ENCODE data around the gene KRTAP5-1.
"Not testable (repeated sequence)": the region's sequence is repeated elsewhere in the genome, so short reads cannot be mapped to it uniquely, and the experiment has no call there.

KRTAP5-1 gene

DNA sequence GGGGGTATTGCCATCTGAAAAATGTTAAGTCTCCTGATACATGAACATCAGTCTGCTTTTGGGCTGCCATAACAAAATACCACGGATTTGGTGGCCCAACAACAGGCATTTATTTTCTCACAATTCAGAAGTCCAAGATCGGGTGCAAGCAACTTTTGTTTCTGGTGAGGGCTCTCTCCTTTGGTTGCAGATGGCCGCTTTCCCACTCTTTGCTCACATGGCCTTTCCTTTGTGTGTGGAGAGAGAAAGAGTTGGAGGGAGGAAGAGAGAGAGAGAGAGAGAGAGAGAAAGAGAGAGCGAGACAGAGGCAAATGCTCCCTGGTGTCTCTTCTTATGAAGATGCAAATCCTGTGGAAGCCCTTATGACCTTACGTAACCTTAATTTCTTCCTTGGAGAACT is 15.5 kb upstream of the KRTAP5-1 start:
- no peak for FAIRE-seq

DNA sequence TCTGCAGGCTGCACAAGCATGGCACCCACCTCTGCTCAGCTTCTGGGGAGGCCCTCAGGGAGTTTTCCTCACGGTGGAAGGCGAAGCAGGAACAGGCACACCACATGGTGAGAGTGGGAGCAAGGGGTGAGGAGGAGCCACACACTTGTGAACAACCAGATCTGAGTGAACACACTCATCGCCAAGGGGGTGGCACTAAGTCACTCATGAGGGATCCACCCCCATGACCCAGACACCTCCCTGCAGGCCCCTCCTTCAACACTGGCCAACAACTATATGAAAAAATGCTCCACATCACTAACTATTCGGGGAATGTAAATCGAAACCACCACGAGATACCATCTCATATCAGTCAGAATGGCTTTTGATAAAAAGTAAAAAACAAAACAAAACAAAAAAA is 13.7 kb upstream of the KRTAP5-1 start:
- FAIRE-seq, result no peak

DNA sequence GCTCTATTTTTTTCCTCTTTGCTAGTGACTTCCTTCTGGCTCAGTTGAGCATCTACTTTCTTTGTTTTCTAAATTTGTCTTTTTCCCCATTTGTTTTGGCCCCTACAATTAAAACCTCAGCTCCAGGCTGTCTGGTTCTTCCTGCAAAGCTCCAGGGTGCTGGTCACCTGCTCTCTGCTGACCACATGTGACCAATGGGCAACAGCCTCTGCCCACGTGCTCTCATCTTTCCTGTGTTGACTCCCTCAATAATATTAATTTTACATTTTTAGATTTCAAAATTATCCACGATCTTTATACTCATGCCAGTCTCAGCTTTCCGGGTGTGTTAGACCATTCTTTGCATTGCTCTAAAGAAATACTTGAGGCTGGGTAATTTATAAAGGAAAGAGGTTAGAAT is 13.3 kb upstream of the KRTAP5-1 start:
- FAIRE-seq, result not testable (repeated sequence)

DNA sequence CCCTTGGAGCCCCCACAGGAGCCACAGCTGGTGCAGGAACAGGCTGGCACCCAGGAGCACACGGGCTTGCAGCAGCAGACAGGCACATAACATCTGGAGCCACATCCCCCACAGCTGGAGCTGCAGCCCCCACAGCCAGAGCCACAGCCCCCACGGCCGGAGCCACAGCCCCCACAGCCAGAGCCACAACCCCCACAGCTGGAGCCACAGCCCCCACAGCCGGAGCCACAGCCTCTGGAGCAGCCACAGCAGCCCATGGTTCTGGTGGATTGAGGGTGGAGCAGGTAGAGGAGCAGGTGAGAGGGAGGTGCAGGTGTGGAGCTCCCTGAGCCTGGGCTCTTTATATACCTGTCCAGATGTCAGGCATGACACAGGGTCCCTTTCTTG is 12.9 kb upstream of the KRTAP5-1 start, which contains the start of gene KRTAP5-2:
Gene KRTAP5-2, minus strand, starts transcription at position 301 of the 387 bp plus-strand sequence. Its CDS starts 44 bp downstream, at position 257.
- FAIRE-seq, result no peak

DNA sequence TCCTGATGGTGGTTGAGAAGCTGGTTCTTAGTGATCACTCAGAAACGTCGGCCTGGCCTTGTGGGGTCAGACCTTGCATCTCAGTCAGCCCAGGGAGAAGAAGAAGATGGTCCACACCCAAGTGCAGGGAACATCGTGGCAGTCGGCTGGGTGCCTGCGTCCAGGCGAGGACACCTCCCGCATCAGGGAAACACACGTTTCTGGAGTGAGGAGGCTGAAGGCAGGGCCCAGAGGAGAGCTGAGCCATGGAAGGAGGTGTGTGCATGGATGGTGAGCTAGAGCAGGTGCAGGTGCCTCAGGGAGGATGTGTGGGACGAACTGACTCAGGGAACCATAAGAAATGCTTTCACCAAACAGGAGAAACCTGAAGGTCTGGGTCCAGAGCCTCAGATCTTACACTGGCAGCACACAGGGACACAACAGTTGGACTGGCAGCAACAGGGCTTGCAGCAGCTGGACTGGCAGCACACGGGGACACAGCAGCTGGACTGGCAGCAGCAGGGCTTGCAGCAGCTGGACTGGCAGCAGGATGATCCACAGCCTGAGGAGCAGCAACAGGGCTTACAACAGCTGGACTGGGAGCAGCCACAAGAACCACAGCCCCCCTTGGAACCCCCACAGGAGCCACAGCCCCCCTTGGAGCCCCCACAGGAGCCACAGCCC is 12.4 kb upstream of the KRTAP5-1 start:
- FAIRE-seq, result no peak

DNA sequence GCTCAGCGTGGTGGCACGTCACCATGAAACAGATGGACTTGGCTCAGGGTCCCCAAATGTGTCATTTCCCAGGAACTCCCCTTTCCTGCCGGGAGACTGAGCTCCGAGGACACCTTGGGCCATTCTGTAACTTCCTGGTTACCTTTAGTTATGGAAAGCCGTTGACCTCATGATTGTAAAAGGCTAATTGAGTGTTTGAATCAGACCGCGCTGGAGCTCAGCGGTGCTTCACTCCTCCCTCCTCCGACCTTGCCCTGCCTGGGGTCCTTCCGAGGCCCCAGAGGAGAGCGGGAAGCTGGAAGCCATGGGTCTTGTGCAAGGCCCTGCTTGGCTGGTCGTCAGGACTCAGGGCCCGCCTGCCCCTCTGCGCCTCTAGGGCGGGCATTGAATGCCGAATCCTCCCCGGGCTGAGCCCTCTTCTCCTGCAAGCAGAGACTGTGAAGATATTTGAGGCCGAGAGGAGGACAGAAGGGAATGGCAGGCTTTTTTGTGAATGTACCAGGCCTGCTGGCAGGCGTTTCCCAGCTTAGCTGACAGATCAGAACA is 11.6 kb upstream of the KRTAP5-1 start:
- FAIRE-seq, result not testable (repeated sequence)

DNA sequence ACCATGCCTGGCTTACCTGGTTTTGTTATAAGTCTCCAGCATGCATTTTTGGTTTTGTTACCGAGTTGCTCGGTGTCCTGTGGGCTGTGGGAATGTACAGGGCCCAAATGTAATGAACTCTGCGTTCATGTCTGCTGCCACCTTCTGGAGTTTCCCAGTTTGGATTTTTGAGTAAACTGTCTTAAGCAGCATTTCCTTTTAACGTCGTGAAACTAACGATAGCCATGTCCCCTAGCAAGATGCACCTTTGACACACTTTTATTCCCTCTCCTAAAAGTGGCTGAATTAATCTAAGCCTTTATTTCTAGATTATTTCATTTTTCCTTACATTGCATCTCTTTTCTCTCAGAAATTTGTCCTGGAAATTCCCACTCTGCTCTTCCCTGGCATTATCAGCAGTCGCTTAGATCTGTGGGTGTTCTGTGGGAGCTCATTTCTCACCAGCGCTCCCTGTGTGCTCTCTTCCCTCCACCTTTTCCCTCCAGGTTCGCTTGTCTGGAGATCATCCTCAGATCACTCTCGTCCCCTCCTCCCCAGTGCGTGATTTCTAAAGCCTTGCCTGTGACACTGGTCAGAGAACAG is 11.0 kb upstream of the KRTAP5-1 start:
- peak; percentile 86 for FAIRE-seq

DNA sequence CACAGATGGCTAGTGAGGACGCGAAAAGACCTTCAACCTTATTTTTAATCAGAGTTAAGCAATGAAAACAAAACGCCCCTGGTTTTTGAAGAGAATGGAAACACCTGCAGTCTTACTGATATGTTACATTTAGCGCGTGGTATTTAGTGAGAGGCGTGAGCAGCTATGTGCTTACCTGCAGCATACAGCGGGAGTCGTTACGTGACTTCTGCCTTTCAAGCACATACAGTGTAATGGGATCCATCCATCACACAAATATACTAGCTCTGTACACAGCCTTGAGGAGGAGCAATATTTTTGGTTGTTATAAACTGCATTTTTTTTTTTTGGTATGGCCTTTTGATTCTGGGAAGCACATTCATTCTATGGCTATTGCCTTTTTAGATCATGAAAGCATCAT is 7.5 kb upstream of the KRTAP5-1 start:
- FAIRE-seq, result no peak

DNA sequence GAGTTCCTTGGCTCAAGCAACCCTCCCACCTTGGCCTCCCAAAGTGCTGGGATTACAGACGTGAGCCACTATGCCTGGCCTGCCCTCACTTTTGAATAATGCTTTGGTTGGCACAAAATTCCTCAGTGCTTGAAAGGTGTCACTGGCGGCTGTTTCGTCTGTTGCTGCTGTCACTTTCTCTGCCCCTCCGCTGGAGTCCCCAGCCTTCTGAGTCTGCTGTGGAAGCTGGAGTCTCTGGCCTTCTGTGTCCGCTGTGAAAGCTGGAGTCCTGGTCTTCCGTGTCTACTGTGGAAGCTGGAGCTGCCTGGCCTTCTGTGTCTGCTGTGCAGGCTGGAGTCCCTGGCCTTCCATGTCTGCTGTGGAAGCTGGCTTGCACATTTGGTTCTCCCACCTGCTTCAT is 4.9 kb upstream of the KRTAP5-1 start:
- no peak for FAIRE-seq

DNA sequence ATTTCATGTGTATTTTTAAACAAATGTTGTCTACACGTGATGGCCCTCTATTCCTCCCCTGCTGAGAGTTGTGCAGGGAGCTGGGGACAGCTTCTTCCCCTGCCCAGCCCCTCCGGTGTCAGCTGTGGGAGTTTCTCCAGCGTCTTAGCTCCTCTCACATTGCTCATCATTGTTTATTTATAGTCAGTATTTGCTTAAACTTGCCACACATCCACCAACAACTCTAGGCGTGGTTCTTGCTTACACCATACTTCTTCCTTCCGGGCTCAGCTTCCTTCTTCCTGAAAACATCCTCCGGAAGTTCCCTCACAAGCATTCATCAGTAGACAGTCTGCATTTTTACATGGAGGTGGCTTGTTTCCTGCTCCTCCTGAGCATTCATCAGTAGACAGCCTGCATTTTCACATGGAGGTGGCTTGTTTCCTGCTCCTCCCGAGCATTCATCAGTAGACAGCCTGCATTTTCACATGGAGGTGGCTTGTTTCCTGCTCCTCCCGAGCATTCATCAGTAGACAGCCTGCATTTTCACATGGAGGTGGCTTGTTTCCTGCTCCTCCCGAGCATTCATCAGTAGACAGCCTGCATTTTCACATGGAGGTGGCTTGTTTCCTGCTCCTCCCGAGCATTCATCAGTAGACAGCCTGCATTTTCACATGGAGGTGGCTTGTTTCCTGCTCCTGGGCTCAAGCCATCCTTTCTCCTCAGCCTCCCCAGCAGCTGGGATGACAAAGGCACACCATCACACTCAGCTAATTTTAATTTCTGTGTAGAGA is 4.3 kb upstream of the KRTAP5-1 start:
- not testable (repeated sequence) for FAIRE-seq

DNA sequence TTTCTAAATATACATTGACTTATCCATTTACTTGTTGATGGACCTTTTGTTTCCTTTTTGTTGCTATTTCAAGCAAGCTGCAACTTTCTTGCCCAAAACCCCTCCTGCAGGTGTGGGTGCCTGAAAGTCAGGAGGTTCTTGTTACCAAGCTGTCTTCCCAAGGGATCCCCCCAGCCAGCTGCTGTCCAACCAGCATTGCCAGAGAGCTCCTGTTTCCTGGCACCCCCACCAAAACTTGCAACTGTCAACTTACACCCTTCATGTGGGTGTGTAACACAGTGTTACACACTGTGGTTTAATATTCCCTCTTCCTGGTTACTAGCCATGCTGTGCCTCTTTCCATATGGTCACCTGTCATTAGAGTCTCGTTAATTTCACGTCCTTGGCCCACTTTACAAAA is 1.6 kb upstream of the KRTAP5-1 start:
- no peak for FAIRE-seq

DNA sequence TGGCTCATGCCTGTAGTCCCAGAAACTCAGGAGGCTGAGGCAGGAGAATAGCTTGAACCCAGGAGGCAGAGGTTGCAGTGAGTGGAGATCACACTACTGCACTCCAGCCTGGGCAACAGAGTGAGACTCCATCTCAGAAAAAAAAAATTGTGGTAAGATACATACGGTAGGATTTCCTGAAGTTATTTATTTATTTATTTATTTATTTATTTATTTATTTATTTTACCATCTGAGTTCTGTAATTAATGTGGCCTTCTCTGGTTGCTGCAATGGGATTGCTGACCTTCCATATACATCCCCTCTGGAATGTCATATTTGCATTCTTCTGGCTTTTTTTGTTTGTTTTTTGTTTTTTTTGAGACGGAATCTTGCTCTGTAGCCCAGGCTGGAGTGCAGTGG is 2.2 kb downstream of the KRTAP5-1 start:
- not testable (repeated sequence) for FAIRE-seq

DNA sequence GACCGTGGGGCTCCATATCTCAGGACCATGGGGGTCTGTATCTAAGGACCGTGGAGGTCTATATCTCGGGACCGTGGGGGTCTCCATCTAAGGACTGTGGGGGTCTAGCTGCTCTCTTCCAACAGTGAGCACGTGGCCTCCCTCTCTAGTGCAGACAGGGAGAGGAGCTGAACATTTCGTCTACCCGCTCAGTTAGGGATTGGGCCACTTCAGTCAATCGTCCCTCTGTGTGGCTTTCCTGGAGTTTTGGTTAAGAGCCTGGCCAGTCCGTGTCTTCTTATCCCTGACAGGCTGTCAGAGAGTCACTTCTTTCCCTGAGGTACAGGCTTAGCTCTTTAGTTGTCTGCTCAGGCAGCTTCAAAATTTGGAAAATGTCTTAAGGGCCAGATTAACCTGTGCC is 3.1 kb downstream of the KRTAP5-1 start:
- FAIRE-seq, result no peak

DNA sequence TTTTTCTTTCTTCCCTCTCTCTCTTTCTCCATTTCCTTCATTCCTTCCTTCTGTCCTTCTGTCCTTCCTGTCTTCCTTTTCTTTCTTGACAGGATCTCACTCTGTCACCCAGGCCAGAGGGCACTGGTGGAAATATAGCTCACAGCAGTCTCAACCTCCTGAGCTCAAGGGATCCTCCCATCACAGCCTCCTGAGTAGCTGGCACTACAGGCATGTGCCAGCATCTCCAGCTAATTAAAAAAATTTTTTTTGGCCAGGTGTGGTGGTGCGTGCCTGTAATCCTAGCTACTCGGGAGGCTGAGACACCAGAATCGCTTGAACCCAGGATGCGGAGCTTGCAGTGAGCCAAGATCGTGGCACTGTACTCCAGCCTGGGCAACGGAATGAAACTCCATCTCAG is 8.3 kb downstream of the KRTAP5-1 start:
- no peak for FAIRE-seq

DNA sequence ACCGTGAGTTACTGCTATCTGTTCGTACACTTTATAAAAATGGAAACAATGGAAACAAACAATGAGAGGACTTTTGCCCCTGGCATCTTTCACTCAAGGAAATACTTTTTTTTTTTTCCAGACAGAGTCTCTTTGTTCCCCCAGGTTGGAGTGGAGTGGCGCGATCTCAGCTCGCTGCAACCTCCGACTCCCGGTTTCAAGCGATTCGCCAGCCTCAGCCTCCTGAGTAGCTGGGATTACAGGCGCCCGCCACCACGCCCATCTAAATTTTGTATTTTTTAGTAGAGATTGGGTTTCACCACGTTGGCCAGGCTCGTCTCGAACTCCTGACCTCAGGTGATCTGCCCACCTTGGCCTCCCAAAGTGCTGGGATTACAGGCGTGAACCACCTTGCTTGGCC is 9.3 kb downstream of the KRTAP5-1 start:
- not testable (repeated sequence) for FAIRE-seq

DNA sequence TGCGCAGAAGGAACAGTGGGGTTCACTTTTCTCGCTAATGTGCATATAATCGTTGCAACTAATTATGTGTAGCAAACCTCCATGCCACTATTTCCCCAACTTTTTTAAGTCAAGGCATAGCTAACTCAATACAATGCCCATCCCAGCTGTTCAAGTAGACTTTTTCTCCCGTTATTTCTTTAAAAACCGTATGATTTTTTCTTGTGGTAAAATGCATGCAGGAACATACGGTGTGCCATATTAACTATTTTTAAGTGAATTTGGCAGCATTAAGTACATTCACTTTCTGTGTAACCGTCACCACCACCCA is 10.2 kb downstream of the KRTAP5-1 start:
- no peak for FAIRE-seq

DNA sequence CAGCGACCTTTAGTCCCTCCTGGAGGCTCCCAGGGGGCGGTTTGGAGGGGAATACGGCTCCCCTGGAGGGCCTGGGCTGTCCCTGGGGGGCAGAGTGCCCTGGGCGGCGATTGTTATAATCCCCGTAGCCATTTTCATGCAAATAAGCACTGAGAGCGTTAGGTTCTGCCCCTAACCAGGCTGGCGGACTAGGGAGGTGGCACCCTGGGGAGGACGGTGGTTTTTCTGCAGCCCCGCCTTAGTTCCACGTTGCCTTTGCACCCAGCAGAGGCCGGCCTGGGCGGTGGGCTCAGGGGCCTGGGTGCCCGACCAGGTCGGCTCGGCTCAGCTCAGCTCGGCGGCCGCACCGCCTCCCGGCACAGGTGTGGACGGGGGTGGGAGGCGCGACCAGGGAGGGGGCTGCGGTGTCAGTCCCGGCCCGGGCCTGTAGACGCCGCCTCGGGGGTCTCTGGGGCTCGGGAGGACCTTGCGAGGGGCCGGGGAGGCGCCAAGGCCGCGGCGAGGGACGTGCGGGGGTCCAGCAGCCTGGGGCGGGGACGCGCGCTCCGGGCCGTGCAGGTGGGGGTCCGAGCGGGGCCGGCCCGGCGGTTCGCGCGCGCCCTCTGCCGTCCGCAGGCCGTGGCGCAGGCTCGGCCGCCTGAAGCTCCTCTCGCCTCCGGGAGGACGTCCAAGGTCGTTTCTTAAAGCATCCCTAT is 10.7 kb downstream of the KRTAP5-1 start:
- FAIRE-seq, result no peak

DNA sequence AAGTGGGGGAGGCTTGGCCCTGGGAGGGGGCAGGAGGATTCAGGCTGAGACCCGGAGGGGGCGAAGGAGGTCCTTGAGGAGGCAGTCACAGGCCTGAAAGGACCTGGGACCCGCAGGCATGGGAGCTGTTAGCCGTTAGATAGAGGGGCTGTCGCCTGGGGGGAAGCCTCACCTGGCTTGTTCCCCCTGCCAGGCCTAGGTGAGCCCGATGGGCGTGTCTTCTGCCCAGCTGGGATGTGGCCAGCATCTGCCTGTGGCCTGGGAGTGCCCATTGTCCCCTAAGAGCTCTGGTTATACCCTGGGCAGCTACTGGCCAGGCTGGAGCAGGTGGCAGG is 11.2 kb downstream of the KRTAP5-1 start:
- FAIRE-seq, result no peak

DNA sequence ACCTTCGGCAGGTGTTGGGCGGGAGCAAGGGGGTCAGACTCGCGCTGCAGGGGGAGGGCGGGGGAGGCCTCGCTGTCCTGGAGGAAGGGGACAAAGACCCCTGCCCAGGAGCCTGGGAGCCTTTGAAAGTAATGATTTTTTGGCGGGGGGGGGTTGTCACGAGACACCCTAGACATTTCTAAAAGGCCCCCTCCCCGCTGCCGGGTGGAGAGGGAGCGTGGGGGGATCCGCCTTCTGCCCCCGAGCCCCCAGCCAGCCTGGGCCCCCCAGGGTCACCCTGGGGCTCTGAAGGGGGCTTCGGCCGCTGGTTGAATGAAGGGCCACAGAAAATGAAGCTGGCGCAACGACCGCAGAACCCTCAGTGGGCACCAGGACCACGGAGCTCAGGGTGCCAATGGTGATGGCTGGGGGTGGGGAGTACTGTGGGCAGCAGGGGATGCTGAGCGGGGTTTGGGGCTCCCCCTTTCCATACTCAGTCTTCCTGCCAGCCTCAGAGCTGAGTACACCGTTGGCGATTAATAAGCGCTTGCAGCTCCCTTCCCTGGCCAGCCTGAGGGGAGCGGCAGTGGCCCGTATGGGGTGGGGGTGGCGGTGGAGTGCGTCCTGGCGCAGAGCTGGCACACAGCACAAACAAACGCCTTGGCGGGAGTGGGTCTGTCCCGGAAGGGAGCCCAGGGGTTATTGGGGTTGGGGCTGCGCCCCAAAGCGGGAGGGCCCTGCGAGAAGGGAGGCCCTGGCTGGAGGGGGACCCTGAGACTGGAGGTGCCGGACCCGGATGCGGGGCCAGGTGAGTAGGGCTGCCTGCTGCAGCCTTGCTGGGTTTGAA is 11.8 kb downstream of the KRTAP5-1 start:
- FAIRE-seq, result no peak

DNA sequence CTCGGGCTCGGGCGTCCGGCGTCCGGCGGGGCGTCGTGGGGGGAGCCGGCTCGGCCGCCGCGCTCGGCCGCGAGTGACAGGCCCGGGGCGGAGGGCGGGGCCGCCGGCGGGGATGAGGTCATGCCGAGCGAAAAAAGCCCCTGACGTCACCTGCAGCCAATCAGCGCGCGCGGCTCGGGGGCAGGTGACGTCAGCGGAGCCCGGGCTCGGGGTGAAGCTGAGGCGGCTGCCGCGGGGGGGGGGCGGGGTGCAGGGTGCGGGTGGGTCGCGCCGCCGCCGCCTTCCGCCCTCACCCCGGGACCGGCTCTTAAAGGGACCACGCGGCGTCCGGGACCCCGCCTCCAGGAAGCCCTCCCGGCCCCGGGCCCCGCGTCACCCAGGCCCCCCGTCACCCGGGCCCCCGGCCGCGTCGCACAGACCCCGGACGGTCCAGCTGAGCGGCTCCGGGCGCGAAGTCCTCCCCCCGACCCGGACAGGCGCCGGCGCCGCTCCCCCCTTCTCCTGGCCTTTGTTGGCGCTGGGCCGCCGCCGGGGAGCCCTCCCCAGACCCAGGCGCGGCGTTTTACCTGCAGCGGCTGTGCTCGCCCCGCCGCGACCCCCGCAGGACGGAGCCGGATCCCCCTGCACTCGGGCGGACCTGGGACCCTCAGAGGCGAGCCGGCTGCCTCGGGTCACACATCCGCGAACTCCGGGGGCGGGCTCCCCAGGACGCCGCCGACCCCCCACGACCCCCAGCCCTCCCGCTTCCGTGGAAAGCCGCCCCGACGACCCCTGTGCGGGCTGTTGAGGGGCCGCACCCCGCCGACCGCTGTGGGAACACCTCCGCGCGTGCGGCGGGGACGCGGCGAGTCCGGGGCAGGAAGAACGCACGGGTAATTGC is 12.6 kb downstream of the KRTAP5-1 start, which contains the start of gene DUSP8:
Gene DUSP8, minus strand, starts transcription at position 75 of the 880 bp plus-strand sequence. CDS start 6,445 bp downstream, outside the sequence.
- no peak for FAIRE-seq

DNA sequence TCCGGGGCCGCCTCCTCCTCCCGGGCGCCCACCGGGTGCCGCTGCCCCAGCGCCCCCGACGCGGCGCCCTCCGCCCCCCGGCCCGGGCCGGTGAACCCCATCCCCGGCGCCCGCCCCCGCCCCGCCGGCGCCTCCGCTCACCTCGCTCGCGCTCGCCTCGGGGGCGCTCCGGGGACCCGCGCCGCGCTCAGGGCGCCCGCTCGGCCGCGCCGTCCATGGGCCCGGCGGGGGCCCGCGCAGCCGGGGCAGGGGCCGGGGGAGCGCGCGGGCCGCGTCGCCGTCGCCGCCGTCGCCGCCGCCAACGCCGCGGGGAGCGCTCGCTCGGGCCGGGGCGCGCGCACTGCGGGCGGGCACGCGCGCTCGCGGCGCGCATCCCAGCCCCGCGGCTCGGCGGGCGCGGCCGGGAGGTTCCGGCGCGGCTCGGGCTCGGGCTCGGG is 13.3 kb downstream of the KRTAP5-1 start:
- FAIRE-seq, result no peak
